ENCODE results near the gene FAP.

FAP gene

DNA sequence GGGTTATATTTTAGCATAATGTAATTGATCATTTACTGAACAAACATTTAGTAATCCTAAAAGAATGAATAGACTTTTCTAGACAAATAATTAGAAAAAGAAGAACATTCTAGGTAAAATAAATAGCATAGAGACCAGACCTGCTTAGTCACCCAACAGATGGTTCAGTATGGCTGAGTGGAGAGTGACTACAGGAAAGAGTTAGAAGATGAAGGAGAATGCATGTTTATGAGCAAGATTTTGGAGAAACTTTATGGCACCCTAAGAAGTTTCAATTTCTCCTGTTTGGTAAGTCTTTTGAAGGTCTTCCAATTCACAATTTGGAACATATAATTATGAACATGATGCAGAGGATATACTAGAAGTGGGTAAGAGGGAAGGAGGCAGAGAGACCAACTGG is 32.9 kb downstream of the FAP start:
- no peak overlapping the region for H3K27ac ChIP-seq
- TF ChIP-seq, protein P1, sequence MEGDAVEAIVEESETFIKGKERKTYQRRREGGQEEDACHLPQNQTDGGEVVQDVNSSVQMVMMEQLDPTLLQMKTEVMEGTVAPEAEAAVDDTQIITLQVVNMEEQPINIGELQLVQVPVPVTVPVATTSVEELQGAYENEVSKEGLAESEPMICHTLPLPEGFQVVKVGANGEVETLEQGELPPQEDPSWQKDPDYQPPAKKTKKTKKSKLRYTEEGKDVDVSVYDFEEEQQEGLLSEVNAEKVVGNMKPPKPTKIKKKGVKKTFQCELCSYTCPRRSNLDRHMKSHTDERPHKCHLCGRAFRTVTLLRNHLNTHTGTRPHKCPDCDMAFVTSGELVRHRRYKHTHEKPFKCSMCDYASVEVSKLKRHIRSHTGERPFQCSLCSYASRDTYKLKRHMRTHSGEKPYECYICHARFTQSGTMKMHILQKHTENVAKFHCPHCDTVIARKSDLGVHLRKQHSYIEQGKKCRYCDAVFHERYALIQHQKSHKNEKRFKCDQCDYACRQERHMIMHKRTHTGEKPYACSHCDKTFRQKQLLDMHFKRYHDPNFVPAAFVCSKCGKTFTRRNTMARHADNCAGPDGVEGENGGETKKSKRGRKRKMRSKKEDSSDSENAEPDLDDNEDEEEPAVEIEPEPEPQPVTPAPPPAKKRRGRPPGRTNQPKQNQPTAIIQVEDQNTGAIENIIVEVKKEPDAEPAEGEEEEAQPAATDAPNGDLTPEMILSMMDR (conservative IDR thresholded peaks at IDR 0.05), result no peak

DNA sequence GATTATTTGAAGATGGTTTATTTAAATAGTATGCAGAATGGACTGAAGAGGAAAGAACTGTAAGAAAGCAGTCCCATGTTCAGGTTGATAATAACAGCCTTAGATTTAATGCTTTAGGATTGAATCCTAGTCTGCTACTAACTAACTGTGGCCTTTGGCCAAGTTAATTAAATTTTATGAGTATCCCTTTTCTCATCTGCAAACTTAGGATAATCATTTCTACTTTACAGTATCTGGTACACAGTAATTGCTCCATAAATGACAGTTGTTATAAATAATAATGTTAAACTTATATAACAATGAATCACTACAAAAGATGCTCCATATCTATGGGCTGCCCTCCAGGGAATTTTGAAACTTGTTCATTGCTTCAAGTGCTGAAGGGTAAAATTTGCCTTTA is 41.0 kb downstream of the FAP start:
- TF ChIP-seq, protein P1 (conservative IDR thresholded peaks at IDR 0.05), result no peak

DNA sequence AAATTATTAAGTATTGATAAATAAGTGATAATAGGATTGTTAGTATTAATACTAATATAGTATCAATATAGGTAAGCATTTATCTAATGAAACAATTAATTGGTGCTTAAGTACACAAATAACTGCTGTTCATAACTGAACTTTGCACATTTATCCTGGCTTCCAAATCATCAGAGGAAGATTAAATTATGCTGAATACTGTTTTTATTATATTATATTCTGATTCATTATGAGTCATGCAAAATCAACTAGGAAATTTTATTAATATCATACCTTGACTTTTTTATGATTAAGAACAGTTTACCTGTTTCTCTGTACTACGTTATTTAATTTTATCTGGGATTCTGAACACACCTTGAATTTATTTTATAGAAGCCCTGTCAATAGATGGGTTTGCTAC is 42.6 kb downstream of the FAP start:
- H3K27ac ChIP-seq, result no peak overlapping the region
- TF ChIP-seq, protein P1 (conservative IDR thresholded peaks at IDR 0.05), result no peak

More for the DNA sequence above, 41.0 kb downstream of the FAP start:
- H3K27ac ChIP-seq, result no peak overlapping the region

DNA sequence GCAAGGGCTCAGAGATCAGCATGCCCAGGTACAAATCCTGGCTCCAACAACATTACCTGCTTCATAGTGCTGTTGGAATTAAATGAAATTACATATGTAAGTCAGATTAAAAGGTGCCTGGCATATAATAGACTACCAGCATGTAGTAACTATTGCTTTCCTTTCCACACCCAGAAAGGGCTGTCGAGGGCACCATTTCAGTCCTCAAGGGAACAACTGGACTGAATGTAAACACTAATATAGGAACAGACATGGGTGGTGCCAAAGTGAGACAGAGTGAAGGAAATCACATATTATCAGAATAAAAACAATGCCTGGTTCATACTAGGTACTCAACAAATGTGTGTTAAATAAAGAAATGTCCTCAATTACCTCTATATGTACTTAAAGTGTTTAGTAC is 43.3 kb downstream of the FAP start:
- TF ChIP-seq, protein P1 (conservative IDR thresholded peaks at IDR 0.05), result no peak
- no peak overlapping the region for H3K27ac ChIP-seq

DNA sequence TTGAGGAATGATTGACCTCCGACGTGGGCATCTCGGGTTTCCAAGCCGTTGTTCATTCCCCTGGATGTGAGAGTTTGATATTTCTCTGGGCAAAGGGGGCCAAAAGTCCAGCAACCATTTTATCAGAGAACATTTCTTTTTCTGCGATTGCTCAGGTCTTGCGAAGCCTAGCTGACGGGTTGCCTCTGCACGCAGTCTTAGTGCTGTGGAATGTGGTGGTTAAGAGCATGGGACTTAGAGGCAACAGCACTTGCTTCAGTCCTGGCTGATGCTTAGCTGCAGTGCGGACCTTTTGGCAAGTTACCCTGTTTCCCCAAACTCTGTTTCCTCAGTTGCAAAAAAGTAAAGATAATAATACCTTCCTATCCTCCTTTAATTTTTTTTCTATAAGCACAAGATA is 45.0 kb downstream of the FAP start:
- H3K27ac ChIP-seq, result no peak overlapping the region
- TF ChIP-seq, protein P1 (conservative IDR thresholded peaks at IDR 0.05), result no peak

DNA sequence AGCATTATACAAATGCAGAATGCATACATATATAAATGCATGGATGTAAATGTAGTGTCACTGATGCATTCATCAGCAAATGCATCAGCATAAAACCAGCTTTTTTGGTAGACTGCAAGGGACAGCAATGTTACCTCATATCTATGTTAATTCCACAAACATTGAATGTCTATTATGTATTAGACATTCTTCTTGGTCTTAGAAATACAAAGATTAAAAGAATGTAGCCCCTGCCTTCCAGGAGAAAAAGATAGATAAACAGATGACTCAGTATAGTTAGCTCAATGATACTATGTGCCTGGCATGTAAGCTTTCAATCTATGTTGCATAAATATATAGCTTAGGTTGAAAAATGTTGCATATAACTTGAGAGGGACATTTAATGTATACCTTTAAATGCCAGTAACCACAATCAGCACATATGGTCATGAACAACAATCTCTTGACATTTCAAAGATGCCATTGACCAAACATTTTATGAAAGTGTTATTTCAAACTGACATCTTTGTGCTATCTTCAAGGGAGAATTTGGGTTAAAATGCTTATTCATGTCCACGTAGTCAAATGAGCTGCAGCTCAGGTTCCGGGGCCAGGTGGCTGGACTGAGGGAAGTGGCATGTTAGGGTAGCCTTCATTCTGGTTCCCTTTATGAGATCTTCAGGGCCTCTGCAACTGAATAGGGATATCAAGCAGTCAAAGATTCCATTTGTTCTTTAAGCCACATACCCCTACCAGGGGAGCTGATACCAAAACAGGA is 46.0 kb downstream of the FAP start:
- no peak overlapping the region for H3K27ac ChIP-seq
- TF ChIP-seq, protein P1 (conservative IDR thresholded peaks at IDR 0.05), result no peak

DNA sequence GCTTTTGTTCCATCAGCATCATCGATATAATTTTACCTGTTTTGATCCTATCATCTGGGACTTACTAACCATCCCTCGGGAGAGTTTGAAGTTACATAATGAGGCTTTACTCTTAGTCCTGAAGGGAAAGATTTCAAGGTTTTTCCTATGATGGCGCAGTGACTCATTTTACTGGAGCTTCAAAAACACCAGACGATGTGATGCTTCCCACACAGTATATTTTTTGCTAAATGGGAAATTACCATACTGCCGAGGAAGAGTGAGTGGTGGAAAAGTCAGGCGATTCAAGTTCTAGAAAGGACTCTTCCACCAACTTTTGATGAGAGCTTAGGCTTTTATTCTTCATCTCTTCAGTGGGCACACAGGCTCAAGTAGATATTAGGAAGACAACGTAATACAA is 46.6 kb downstream of the FAP start:
- H3K27ac ChIP-seq, result no peak overlapping the region
- TF ChIP-seq, protein P1 (conservative IDR thresholded peaks at IDR 0.05), result no peak

All from VCaP (cell line).